GM15510 (cell line): ENCODE measurements around the gene MCTS1.

Experiments used
- POLR2A ChIP-seq: IDR thresholded peaks from 3 replicates; pipeline ENCODE4 v1.6.1; 2011; ENCODE audit warnings: borderline replicate concordance; ENCODE audit not compliant: insufficient read length; ENCODE audit errors: extremely low read depth

MCTS1 gene, protein sequence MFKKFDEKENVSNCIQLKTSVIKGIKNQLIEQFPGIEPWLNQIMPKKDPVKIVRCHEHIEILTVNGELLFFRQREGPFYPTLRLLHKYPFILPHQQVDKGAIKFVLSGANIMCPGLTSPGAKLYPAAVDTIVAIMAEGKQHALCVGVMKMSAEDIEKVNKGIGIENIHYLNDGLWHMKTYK

DNA sequence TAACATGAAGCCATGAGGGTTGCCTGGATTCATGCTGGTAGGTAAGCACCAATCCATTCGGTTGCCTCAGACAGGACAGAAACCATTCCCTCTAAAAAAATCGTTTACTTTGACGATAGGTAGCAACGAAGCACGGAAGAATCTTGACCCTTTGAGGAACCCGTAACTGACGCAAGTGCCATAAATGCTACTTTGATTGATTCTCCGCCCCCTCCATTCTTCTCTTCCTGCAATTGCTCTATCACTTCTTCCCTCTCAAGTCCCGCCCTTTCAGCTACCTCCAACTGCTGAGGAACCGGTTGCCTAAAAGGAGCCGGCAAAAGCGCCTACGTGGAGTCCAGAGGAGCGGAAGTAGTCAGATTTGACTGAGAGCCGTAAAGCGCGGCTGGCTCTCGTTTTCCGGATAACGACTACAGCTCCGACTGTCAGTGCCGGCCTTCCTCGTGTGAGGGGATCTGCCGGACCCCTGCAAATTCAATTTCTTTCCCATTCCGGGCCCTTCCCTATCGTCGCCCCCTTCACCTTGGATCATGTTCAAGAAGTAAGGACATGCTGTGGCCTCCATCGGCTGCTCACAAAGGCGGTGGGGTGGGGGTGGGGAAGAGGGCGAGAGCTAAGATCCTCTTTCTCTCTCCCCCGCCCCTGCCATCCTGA is at the start of gene MCTS1:
Gene MCTS1, plus strand, starts transcription at position 395 of the 654 bp plus-strand sequence. Its CDS starts 136 bp downstream, at position 531.
- TF ChIP-seq POLR2A = peak; percentile 44

DNA sequence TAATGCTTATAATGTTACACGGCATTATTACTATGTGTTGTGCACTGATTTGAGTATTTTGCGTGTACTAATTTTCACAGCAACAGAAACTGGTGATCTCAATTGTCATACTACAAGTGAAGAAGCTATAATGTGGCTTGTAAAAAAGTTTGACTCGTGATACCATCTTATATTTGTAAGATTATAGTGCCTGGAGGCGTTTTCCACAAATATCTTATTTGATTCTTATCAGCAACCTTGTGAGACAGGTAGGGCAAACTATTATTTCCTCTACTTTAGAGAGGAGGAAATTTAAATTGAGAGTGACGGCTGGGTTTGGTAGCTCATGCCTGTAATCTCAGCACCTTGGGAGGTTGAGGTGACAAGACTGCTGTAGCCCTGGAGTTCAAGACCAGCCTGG is 47.6 kb upstream of the MCTS1 start:
- no peak for TF ChIP-seq POLR2A

DNA sequence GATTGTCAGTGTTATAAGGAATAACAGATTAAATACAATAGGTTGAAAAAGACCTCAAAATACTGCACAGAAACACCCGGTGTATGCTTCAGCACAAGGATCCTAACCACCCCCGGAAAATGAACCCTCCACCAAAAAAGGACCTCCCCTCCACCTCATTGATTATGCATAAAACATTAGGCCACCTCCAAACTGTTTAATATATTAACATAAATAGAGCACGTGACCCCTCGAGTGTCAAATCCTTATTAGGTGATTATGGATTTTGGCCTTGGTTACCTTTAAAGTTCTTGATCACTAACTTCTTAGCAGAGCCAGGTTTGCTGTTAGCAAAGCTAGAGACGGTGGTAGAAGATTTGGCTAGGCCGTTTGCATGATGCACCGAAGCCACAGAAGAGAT is 44.1 kb upstream of the MCTS1 start:
- no peak for TF ChIP-seq POLR2A

DNA sequence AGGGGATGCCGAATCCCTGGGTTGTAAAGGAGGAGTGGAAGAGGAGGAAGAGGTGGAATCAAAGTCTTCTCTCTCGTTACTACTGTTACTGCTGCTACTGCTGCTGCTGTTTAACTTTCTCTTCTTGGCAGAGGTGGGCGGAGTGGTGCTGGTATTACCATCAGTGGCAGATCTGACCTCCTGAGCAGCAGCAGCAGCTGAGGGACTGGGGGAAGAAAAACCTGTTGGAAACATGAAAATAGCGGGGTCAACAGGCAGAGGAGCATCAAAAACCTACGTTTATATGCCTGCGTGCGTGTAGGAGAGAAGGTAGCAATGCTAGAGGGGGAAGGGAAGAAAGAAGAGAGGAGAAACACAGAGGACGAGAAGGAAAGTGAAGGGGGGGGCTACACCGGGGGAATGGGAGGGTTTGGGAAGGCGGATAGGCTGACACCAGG is 43.5 kb upstream of the MCTS1 start:
- no peak for TF ChIP-seq POLR2A

DNA sequence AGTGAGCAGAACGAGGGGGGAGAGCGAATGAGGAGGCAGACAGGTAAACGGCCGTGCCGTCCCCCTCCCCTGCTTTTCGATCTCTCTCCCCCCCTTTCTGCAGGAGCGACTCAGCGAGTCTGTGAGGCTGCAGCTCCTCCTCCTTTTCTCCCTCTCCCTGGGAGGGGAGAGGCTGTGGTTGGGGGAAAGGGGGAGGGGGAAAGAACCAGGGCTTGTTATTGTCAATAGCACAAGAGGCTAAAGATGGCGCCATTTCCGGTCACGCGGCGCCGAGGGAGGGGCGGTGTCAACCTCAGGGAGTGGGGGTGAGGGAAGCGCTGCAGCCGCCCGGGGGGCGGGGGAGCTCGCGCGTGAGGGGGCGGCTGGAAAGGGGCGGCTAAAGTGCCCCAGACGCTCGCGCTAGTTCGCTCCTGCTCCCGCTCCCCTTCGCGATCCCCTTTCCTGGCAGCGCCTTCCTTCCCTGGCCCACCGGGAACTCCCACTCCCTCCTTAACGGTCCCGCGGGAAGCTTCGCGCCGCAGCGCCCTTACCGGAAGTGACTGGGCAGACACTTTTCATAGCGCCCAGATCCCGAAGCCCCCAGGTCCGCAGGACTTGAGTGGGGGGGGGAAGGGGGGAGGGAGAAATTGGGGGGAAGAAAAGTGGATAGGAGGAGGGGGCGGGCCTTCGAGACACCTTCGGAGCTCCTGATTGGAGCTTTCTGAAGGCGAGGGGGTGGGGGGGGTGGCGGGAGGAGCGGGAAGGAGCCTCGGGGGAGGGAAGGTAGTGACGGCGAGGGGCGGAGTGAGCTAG is 42.9 kb upstream of the MCTS1 start, which contains the start of gene CUL4B:
Gene CUL4B, minus strand, starts transcription at position 121 of the 792 bp plus-strand sequence. CDS start 324 bp downstream, outside the sequence.
- peak; percentile 37 for TF ChIP-seq POLR2A

DNA sequence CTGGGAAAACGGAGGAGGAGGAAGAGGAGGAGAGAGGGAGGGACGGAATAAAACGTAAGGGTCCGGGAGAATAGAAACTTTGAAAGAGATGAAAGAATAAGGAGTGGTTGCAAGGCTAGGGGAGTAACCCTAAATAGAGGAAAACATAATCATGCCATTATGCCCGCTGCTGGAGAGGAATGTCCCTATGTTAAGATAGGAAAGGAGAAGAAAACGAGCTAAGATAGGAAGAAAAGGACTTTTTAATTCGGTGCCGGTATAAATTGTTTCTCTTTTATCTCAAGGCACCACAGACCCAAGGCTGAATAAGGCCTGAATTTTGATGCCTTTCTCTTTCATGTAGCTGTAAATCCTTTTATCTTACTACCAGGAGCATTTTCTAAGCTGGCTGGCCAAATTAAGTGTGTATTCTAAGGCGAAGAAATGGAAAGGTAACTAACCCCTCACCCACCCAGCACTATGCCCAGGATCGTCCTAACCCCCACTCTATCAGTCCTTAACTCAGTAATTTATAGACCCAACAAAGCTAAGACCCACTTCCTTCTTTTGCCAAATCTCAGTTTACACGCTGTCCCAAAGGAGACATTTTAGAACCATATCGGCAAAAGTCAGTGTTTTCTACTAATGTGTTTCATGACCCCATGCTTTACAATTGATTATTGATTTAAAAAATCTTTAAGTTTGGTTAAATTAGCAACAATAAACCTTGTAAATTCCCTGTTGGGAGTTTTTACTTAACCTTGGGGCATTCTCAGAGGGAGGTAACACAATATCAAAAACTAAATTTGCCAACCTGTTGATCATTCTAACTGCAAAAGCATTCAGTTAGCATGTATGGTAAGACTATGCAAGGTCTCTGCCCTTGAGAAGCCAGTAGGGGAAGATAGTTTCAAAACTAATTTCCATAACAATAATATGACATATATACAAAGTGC is 42.0 kb upstream of the MCTS1 start:
- no peak for TF ChIP-seq POLR2A

DNA sequence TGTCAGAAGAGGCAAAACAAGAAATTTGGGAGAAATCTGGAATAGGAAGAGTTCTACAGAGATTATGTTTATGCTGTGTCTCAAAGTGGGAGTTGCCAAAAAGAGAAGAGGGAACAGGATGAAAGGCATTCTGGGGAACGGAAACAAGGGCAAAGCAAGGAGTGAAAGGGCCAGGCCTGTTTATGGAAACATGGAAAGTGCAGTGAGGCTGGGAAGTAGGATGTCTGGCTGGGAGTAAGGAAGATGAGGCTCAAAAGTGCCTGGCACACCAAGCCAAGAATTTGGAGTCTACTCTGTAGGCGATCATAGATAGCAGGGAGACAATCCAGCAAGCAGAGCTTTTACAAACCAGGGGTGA is 41.4 kb upstream of the MCTS1 start:
- TF ChIP-seq POLR2A = no peak

DNA sequence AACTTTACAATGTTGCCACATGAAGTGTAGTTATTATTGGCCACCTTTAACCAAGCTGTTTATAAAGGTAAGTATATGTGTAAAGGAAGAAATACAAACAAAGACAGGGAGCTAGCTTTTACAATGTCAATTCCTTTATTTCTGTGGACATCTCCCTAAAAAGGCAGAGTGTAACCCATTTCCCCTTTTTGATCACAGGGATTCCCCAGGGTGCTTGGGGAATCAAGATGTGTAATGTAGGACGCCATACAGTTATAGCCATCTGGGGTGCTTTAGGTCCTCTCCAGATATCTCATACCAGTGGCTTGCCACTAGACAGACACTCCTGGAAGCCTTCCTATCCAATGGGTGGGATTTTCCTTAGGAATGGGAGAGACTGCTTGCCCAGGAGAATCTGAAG is 39.0 kb upstream of the MCTS1 start:
- no peak for TF ChIP-seq POLR2A

DNA sequence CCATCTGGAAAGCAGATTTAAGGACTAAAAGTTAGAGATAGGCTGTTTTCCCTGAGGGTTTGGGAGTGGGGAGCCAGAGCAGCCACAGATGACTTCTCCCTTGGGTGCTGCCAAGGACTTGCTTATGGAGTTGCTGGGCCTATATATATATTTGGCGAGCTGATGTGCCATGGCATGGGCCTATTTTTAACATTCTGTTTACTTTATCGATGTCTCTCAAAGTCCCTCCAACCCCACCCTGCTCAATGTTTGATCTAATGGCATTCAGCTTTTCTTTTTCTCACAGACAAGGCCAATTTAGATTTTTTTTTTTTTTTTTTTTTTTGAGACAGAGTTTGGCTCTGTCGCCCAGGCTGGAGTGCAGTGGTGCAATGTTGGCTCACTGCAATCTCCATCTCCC is 37.1 kb upstream of the MCTS1 start:
- no peak for TF ChIP-seq POLR2A

DNA sequence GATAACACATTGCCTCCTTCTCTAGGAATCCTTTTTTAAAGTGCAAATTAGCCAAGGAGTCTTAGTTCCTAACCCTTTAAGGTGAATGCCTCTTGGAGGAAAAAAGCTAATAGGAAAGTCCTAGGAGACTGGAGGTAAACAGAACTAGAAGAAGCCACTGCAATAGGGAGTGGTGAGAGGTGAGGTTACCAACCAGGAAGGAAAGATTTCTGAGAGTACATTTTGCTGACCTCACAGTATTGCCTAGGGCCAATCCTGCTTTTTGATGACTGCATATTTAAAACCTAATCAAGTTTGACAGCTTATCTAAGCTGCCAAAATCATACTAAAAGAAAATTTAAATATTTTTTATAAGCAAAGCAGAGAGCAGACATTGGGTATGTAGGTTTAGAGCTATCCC is 35.9 kb upstream of the MCTS1 start:
- TF ChIP-seq POLR2A = no peak

DNA sequence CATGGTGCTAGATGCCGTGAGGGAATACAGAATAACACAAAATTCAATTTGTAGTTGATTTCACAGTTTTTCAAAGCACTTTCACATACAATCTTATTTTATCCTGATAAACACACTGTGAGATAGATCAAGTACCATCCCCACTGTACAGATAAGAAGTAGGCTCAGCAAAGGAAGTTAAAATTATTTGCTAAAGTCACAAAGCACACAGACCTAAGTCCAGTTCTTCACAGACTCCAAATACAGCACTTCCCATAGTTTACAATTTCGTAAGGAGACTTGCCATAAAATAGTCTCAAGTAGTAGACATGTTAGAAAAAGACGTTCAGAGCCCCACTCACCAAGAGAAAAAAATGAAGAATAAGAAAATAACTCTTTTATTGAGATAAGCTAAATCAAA is 35.3 kb upstream of the MCTS1 start:
- TF ChIP-seq POLR2A = no peak

DNA sequence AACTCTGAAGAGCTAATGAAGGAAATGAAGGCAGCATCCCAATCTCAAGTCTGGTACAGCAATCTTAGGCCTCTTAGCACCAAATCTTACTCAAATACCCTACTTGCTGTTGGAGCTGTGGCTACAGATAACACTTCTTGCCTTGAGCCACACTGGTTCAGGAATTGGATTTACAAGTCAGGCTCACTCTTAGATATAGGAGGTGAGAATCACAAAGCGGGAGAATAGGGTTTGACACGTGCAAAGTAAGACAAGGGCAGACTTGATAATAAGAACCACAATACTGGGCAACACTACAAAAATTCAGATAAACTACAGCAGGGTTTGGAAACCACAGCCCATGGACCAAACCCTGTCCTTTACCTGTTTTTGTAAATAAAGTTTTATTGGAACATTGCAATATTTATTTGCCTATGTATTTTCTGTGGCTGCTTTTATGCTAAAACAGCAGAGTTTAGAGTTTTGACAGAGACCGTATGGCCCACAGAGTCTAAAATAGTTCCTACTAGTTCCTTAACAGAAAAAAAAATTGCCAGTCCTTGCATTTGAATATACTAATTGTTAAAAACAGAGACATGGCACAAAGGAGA is 33.8 kb upstream of the MCTS1 start:
- TF ChIP-seq POLR2A = no peak

DNA sequence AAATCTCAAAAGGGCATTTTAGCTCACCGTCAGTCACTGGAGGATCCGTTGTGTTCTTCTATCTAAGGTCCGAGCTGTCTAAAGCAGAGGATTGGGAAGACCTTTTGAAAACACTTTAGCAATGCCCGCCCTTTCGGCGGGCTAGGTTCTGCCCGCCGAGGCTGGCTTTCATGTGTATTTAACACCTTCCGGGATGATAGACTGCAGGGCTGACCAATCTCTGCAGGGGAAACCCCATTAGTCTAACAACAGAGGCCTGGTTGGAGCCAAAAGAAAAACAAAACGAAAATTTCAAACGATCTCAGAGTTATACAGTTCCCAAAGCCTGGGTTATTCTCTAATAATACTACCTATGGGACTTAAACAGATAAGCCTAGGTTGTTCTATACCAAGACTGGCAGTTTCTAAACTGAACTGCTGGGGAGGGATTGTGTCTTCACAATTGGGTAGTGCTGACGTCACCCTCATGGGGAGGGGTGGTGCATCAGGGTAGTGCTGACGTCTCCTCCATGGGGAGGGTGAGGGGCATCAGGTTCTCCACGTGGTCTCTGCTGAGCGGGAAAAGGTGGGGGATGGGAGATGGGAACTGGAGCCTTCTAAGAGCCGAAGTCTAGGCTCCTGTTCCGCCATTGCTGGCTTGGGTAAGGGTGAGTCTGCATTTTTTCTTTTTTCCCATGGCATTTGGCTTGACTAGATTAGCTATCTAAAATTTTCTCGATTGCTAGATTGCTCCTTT is 28.4 kb upstream of the MCTS1 start:
- TF ChIP-seq POLR2A = no peak
